GM19239 (cell line): ENCODE data around the gene AFAP1.
A peak's percentile ranks its signal among the peaks of the same experiment; 100 is the strongest.

Experiments used
- DNase-seq: peaks from one replicate; pipeline ENCODE4 v3.0.0; 2011; ENCODE audit warnings: low spot score; ENCODE audit not compliant: insufficient read length
- FAIRE-seq: peaks from 2 replicates; lab custom pipeline; 2011; peaks lifted over from hg19 to GRCh38; lab: Jason Lieb, UNC

The AFAP1 gene

DNA sequence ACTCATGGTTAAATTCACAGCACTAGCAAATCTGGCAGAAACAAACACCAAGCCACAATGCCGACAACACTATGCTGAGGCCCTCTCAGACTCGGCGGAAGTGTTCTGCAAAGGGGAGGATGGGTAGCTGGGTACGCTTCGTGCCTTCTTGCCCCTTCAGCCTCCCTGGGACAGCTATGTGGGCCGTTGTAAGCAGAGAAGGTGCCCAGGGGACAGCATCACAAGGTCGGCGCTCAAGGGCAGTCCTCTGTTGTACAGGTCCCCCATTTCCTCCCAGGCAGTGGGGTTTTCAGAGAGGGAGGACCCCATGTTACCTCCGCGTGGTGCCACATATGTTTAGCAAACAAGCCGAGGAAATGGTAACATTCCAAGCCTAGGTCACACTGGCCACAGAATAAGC is 173.6 kb downstream of the AFAP1 start:
- FAIRE-seq (no peak), DNase-seq (no peak)

DNA sequence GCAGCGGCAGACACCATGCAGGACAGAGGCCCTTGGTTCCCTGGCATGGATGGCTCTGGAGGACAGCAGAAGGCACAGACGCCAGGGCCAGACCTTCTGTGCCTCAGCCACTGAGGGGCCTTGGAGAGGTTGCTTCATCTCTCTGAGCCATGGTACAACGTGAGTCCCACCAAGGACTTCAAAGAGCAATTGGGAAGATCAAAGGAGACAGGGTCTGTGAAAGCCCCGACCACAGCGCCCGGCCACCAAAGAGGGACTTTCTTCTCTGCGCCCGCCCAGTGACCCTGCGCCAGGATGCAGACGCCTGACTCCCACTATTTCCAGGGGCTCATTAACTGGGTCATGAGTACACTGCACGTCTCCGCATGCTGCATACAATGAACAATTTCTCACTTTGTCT is 174.0 kb downstream of the AFAP1 start:
- DNase-seq (no peak), FAIRE-seq (no peak)

DNA sequence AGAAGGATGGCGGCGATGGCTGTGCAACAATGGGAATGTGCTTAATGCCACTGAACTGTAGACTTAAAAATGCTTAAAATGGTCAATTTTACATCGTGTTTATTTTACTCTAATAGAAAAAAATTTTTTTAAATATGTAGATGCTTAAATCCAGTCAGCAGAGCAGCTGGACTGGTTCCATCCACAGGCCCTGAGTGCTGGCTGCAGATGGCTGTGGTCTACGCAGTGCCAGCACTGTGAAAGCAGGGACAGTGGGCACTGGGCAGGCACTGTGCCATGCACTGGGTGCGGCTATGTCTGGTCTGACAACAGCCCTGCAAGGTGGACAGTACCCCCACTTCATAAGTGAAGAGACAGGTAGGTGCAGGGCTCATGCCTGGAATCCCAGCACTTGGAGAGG is 175.2 kb downstream of the AFAP1 start:
- FAIRE-seq (no peak), DNase-seq (no peak)

DNA sequence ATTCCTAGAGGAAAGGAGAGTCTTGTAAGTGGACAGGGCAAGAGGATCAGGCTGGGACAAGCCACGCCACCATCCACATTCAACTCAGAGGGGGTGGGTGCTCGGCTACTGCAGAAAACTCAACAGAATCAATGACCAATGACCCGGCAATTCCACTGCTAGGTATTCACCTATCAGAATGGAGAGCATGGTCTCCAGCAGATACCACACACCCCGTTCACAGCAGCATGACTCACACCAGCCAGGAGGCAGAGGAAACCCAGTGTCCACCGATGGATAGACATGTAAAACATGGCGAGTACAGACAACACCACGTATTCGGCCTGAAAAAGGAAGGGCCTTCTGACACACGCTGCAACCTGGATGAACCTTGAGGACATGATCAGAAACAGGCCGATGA is 175.9 kb downstream of the AFAP1 start:
- DNase-seq: no peak
- no peak for FAIRE-seq

DNA sequence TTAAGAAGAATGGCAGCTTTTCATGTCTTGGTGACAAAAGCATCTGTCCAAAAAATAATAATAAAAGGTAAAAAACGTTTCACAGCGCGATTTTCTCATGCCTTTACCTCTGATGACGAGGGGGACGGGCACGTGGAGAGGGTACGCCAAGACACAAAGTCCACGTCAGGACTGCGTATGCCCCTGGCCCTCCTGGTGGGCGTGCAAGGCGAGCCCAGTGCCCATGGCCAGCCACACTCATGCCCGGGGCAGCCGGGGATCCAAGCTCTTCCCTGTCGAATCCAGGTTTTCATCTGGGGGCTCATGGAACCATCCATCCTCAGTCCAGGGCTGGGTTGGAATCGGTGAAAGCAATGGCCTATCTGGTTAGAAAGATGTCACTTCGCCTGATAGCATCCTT is 176.6 kb downstream of the AFAP1 start:
- no peak for DNase-seq
- no peak for FAIRE-seq

DNA sequence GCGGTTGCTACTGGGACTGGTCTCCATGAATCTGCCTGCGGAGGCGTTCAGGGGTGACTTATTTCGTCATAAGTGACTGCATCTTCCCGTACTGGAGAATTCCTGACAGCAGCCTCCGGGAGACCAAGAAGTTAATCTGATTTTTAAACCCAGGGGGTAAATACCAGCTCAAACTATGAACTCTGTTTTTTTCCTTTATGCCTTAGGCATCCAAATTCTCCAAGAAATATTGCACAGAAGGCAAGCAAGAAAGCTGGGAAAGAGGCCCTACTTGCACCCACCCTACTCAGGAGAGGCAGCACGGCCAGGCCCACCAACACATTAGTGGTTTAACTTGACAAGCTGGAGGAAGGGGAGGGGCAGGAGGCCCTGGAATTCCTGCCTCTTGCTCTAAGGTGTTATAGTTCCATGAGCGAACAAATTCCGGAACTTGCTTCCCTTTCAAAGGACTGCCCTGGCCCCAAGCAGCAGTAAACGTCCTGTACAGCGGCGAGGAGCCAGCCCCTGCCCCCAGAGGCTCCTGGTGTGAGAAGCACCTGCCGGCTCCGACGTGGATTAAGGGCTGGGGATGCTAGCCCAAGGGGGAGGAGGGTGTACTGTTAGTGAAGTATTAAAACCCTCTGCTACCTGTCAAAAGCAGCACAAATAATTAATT is 177.2 kb downstream of the AFAP1 start:
- FAIRE-seq (no peak), DNase-seq (no peak)

GRCh38 chr4:7761720-7762119 is 177.9 kb downstream of the AFAP1 start:
- peak; percentile 76 for DNase-seq
- peak; percentile 56 for FAIRE-seq

DNA sequence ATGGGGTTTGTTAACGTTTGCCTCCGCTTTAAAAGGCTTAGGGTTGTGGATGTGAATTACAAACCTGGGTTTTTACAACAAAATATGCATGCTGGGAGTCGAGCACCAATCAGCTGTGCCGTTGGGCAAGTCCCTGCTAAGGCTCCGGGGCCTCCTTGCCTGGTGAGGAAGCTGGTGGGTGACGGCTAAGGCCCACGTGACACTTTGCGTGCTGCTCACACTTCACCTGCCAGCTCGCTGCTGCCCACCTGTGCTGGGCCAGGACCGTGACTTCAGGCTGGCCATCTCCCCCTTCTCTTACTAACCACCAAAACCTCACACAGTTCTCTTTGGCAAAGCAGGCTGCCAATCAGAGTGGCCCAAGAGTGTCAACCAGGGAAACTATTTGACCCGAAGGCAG is 178.3 kb downstream of the AFAP1 start:
- FAIRE-seq: no peak

GRCh38 chr4:7760706-7761105 is 179.0 kb downstream of the AFAP1 start:
- DNase-seq: no peak
- no peak for FAIRE-seq

More for the DNA sequence above, 178.3 kb downstream of the AFAP1 start:
- no peak for DNase-seq

DNA sequence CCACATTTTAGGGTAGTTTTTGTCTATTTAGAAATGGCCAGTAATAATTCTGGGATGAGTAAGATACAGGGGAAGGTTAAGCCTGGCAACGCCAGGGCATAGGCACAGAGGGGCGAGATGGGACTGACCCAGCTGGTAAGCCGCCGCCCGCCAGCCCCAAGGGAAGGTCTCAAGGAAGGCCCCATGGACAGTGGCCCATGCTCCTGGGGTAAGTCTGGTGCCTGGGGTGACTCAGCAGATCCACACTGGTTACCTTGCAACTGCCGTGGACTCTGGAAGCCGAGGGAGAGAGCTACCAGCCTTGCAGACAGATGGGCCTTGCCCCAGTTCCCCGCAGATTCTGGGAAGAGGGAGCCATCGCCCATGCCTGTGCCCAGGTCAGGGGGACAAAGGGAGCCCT is 179.4 kb downstream of the AFAP1 start:
- DNase-seq: no peak

DNA sequence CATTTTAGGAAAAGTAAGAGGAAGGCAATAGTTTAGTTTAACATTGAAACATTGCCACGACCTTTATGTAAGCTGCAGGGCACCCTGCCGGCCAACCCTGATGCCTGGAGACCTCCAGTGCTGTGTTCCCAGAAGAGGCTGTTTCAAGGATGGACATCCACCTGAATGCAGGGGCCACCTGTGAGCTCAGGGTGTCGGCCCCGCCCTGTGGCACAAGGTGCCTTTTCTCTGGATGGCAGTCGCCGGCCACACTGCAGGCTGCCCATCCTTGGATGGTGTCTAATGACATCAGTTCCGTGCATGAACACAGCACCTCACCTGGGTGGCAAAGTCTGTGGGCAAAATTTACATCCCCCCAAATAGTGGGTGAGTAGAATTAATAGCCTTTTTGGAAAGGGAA is 180.0 kb downstream of the AFAP1 start:
- FAIRE-seq (no peak), DNase-seq (no peak)

More for the DNA sequence above, 179.4 kb downstream of the AFAP1 start:
- FAIRE-seq: no peak

- DNase-seq (no peak), FAIRE-seq (no peak)
These were observed 180.4 kb downstream of the AFAP1 start for GRCh38 chr4:7759216-7759615.

GRCh38 chr4:7758476-7758875 is 181.2 kb downstream of the AFAP1 start:
- FAIRE-seq (no peak), DNase-seq (no peak)

DNA sequence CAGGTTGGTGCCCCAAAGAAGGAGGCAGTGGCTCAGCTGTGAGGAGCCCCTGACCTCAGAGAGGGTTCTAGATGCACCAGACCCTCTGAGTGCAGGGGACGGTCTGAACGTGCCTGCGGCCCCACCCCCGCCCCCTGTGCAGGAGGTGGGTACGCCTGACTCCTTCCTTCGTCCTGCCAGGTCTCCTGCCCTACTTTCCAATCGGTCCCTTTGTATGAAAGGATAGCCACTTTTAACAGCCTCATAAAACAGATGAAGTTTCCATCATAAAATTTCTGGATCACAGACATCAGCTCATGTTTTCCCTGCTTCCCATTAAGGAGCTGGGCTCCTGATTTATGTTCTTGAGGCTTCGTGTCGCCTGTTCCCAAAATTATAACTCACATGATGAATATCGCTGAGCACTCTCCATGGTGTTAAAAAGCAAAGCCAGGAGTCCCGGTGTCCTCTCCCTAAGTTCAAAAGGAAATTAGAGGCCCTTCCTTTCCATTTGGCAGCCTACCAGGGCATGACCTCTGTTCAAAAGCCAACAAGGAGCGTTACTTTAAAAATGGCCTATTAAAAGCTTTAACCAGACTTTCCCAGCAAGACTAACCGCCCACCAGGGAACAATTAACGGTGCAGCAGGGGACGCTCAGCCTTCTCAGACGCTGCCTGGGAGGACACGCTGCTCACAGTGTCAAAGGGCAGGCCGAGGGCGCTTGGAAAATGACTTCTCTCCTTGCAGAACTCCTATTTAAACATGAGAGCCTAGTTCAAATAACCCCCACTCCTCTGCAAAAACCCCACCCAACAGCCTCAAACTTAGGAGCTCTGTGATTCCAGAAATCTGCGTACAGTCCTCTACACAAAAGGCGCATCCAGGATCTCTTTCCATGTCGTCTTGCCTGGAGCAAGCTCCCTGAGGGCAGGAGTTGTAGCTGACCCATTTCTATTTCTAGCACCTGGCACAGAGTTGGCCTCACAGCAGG is 181.9 kb downstream of the AFAP1 start:
- FAIRE-seq (no peak), DNase-seq (no peak)

- FAIRE-seq: no peak
- DNase-seq: no peak
These were observed 182.9 kb downstream of the AFAP1 start for GRCh38 chr4:7756561-7757355.

DNA sequence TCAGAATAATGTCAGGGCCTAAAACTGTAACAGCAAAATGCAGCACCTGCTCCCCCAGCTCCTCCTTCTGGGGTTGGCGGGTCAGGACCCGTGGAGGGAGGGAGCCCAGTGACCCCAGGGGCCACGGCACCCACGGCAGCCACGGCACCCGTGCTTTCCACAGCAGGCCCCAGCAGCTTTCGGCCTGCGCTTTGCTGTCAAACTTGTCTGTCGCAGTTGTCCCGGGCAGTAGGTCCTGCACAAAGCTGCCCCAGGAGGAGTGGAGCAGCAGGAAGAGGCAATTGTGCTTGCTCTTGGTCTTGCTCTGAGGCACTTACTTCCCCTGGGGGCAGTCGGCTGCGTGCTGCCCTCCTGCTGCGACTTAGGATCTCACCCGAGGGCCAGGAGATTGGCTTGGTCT is 183.6 kb downstream of the AFAP1 start:
- DNase-seq (no peak), FAIRE-seq (no peak)

DNA sequence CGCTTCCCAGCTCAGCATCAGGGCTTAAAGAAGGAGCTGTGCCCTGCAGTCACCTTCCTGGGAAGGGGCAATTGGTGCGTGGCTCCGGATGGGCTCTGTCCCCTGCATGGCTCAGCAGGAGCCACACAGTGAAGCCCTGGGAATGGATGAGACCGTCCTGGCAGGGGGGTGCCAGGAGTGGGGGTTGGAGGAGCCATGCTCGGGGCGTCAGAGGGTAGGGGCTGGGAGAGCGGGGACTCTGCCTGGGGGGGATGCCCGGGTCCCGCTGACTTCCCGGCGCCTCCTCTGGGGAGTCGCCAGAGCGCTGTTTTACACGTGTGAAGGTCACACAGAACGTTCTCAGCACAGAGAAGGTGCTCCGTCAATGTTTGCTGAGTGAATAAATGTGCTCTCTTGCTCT is 184.1 kb downstream of the AFAP1 start:
- FAIRE-seq (no peak), DNase-seq (no peak)

DNA sequence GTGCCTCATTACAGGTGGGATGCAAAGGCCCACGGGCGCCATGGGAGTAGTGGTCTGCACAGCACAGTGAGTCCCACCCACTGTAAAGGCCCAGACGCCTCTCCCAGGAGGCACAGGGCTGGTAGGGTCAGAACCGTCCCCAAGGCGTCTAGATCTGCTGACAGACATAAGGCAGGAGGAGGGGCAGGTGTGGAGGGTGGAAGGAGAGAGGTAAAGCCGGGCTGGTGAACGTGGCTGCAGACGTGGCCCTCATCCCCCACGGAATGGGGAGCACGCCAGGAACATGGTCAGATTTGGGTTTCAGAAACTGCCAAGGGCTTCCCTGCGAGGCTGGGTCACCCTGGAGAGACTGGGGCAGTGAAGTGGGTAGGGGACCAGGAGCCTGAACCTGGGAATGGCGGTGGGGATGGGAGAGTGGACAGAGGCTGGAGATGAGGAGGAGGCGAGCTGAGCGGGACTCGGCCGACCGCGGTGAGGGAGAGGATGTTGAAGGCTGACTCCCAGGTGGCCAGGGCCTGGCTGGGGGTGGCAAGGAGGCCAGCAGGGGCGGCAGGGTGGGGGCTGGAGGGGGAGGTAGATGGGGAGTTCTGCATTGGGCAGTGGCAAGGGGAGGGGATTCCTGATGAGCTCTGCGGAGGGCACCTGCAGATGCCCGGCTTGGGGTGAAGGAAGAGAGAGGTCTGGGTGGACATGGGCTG is 184.9 kb downstream of the AFAP1 start:
- no peak for FAIRE-seq
- no peak for DNase-seq

DNA sequence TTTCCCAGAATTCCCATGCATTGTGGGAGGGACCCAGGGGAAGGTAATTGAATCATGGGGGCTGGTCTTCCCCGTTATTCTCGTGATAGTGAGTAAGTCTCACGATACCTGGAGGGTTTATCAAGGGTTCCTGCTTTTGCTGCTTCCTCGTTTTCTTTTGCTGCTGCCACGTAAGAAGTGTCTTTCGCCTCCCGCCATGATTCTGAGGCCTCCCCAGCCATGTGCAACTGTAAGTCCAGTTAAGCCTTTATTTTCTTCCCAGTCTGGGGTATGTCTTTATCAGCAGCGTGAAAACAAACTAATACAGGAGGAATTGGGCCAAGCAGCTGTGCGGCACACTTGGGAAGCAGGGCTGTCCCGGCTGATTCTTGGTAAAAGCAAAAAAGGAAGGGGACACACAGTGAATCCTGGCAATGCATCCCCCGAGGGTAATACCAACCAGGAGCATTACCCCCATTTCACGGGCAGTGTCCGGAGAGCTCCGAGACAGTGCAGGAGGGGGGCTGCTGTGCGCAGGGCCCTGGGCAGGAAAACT is 185.7 kb downstream of the AFAP1 start:
- FAIRE-seq (no peak), DNase-seq (no peak)

DNA sequence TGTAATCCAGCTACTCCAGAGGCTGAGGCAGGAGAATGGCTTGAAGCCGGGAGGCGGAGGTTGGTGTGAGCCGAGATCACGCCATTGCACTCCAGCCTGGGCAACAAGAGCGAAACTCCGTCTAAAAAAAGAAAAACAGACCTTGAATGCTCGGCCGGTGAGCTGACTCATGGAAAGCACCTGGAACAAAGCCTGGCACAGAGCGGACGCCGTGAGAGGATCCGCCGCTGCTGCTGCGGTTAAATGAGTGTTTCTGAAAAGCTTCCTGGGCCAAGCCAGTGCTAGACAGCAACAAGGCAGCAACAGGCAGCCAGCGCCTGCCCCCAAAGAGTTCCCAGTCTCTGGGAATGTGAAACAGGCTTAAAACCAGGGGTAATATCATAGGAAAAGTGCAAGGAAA is 186.4 kb downstream of the AFAP1 start:
- FAIRE-seq (no peak), DNase-seq (no peak)
